Measurements from ENCODE around the gene ZBED1.
"Not testable (repeated sequence)": the region's sequence is repeated elsewhere in the genome, so short reads cannot be mapped to it uniquely, and the experiment has no call there.

The ZBED1 gene

GRCh38 chrX:2500803-2501558 is at the start of gene ZBED1, which contains the start of gene DHRSX:
Gene ZBED1, minus strand, starts transcription at chrX:2500976. Its CDS starts 10,257 bp downstream, at chrX:2490719.
Gene DHRSX, minus strand, starts transcription at chrX:2500976. Its CDS starts 51 bp downstream, at chrX:2500925.
- no peak for DNase-seq

GRCh38 chrX:2549876-2550275 is 49.1 kb upstream of the ZBED1 start:
- peak; percentile 96 for DNase-seq

GRCh38 chrX:2548711-2549423 is 48.1 kb upstream of the ZBED1 start:
- peak; percentile 73 for DNase-seq

- DNase-seq = no peak
These were observed 47.0 kb upstream of the ZBED1 start for GRCh38 chrX:2547736-2548135.

GRCh38 chrX:2546496-2546895 is 45.7 kb upstream of the ZBED1 start:
- no peak for DNase-seq

GRCh38 chrX:2545144-2545543 is 44.4 kb upstream of the ZBED1 start:
- DNase-seq = no peak

- no peak for DNase-seq
These were observed 42.2 kb upstream of the ZBED1 start for GRCh38 chrX:2542826-2543521.

- DNase-seq = no peak
These were observed 40.8 kb upstream of the ZBED1 start for GRCh38 chrX:2541603-2542002.

- DNase-seq = no peak
These were observed 39.7 kb upstream of the ZBED1 start for GRCh38 chrX:2540426-2540947.

- DNase-seq = no peak
These were observed 38.8 kb upstream of the ZBED1 start for GRCh38 chrX:2539586-2539985.

- DNase-seq = no peak
These were observed 37.4 kb upstream of the ZBED1 start for GRCh38 chrX:2538031-2538757.

GRCh38 chrX:2536974-2537373 is 36.2 kb upstream of the ZBED1 start:
- no peak for DNase-seq

GRCh38 chrX:2536141-2536540 is 35.4 kb upstream of the ZBED1 start:
- DNase-seq = peak; percentile 4

GRCh38 chrX:2534261-2535021 is 33.7 kb upstream of the ZBED1 start:
- not testable (repeated sequence) for DNase-seq

- DNase-seq = no peak
These were observed 32.6 kb upstream of the ZBED1 start for GRCh38 chrX:2533424-2533823.

GRCh38 chrX:2526390-2526789 is 25.6 kb upstream of the ZBED1 start:
- no peak for DNase-seq

- no peak for DNase-seq
These were observed 23.1 kb upstream of the ZBED1 start for GRCh38 chrX:2523911-2524310.

GRCh38 chrX:2521927-2522386 is 21.2 kb upstream of the ZBED1 start:
- no peak for DNase-seq

GRCh38 chrX:2521092-2521926 is 20.5 kb upstream of the ZBED1 start:
- no peak for DNase-seq

- DNase-seq = no peak
These were observed 19.8 kb upstream of the ZBED1 start for GRCh38 chrX:2520539-2520938.

- DNase-seq = not testable (repeated sequence)
These were observed 18.9 kb upstream of the ZBED1 start for GRCh38 chrX:2519638-2520037.
